NCI-H1436 treated with DMSO at 0.1 percent for 48 hours (cell line): ENCODE results near the gene KRT82.
"Not testable (repeated sequence)": the region's sequence is repeated elsewhere in the genome, so short reads cannot be mapped to it uniquely, and the experiment has no call there.

Source experiments
- DNase-seq: peaks from one replicate; lab custom pipeline; 2025; lab: John Stamatoyannopoulos, UW

Gene KRT82

GRCh38 chr12:52410589-52411248 lies 4.6 kb upstream of the KRT82 start:
- not testable (repeated sequence) for DNase-seq

- DNase-seq = no peak
Measured at GRCh38 chr12:52407918-52408317, 1.8 kb upstream of the KRT82 start.

DNA sequence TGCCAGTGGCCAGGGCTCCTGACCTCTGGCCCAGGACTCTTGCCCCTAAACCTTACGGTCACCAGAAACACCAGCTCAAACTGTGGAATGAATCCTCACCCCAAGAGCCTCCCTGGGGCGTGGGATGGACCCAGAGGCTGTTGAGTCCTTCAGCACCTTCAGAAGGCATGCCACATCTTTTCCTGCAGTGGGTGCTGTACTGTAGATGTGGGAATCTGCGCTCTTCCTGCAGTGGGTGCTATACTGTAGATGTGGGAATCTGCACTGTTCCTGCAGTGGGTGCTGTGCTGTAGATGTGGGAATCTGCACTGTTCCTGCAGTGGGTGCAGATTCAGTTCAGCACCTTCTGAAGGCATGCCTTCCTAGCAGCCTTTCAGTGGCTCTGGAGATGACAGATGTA lies 1.2 kb downstream of the KRT82 start:
- no peak for DNase-seq

DNA sequence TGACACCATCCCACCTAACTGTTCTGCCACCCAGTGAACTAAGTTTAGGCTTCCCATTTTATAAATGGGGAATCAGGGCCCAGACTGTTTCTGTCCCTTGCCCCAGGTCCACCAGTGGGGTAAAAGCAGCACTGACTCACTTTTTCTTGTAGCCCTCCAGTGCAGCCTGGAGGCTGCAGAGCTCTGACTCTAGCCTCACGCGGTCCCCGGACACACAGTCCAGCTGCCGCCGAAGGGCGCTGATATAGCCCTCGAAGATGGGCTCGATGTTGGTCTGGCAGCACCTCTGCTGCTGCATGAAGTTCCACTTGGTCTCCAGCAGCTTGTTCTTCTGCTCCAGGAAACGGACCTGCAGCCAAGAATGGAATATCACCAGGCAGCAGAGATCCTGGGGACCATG lies 2.6 kb downstream of the KRT82 start:
- no peak for DNase-seq

- DNase-seq = no peak
Measured at GRCh38 chr12:52402873-52403540, 3.1 kb downstream of the KRT82 start.

GRCh38 chr12:52402377-52402776 lies 3.8 kb downstream of the KRT82 start:
- no peak for DNase-seq

DNA sequence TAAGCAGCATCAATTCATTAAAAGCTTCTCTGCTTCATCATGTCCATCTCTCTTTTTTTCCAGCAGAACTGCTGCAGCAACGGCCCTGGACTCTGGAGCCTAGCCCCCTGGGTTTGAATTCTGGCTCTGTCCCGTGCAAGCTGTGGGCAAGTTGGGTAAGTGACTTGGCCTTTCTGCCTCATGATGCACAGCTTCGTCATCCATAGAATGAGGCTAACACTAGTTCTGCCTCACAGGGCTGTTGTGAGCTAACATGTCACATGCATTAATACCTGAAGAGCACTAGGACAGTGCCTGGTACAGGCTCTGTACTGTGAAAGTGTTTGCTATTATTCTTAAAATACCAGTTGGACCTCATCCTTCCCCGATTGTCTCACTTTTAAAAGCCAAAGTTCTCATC lies 4.2 kb downstream of the KRT82 start:
- no peak for DNase-seq

DNA sequence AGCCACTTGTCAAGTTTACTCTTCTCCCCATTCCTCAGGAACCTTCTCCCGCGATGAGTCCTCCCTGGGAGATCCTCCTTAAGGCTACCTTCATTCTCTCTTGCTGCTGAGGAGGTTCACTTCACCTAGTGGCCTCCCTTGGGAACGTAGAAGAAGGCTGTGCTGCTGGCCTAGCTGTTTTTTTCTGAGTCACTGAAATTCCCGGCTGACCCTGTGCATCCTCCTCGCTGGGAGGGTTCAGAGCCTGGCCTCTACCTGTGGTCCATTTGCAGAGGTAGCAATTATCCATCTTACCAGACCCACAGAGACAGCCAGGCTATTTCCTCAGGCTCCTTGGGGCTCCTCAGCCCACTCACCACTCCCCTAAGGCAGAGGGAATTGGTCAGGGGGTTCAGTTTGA lies 4.6 kb downstream of the KRT82 start:
- DNase-seq = no peak

GRCh38 chr12:52400906-52401305 lies 5.2 kb downstream of the KRT82 start:
- no peak for DNase-seq

- DNase-seq = no peak
Measured at GRCh38 chr12:52399756-52400155, 6.4 kb downstream of the KRT82 start.

- DNase-seq = no peak
Measured at GRCh38 chr12:52398176-52398575, 8.0 kb downstream of the KRT82 start.

DNA sequence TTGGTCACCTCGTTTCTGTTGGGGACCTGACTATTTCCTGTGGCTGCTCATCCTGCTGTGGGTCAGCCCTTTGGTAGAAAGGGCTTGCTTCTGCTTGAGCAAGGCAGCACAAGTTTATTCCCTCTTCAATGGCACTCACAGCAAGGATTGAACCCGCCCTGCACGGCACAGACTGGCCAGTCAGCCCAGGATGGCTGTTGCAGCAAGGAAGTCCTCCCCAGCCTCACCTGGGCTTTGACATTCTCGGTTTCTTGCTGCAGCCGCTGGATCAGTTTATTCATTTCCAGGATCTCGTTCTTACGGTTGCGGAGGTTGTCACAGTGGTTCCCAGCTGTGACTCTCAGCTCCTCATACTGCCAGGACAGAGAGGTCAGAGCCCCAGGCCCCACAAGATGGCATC lies 9.5 kb downstream of the KRT82 start:
- DNase-seq = no peak

DNA sequence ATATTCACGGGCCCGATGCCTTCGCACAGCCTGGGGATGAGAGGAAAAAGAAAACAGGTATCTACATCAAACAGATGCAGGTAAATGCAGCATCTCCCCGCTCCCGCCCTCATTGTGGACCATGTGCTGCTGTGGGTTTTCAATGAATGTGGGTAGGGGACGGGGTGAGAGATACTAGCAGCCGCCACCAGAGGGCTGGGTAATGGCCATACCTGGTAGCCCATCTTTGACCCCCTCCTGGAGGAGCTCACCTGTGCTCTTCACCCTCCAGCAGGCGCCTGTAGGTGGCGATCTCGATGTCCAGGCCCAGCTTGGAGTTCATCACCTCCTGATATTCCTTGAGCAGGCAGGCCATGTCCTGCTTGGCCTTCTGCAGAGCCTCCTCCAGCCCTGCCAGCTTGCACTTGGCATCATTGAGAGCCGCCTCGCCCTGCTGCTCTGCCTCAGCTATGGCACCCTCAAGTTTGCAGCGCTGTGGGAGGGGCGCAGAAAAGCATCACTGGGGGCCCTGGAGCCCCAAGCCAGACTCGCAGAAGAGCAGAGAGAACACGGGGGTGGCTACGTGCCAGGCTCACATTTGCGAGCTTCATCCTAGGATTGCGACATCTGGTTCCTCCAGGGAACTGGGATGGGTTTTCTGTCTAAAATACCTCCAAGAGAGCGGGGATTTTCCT lies 10.2 kb downstream of the KRT82 start:
- DNase-seq = no peak

GRCh38 chr12:52394836-52395405 lies 11.2 kb downstream of the KRT82 start:
- no peak for DNase-seq

- DNase-seq = no peak
Measured at GRCh38 chr12:52392465-52393007, 13.6 kb downstream of the KRT82 start.

DNA sequence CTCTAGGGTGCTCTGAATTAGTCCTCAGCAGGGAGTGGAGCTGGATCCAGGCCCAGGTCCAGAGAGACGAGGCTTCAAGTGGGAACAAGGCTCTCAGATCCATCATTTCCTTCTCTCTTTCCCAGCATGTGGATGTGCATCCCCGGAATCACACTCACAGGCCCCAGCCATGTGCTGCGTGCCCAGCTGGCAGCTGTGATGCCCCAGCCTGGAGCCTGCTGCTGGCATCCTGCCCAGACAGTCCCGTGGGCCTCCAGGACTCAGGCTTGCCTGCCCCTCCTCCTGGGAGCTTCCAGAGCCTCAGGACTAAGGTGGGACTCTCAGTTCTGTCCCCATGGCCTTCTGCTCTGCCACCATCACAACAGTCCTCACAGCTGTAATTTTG lies 14.5 kb downstream of the KRT82 start:
- DNase-seq = no peak

DNA sequence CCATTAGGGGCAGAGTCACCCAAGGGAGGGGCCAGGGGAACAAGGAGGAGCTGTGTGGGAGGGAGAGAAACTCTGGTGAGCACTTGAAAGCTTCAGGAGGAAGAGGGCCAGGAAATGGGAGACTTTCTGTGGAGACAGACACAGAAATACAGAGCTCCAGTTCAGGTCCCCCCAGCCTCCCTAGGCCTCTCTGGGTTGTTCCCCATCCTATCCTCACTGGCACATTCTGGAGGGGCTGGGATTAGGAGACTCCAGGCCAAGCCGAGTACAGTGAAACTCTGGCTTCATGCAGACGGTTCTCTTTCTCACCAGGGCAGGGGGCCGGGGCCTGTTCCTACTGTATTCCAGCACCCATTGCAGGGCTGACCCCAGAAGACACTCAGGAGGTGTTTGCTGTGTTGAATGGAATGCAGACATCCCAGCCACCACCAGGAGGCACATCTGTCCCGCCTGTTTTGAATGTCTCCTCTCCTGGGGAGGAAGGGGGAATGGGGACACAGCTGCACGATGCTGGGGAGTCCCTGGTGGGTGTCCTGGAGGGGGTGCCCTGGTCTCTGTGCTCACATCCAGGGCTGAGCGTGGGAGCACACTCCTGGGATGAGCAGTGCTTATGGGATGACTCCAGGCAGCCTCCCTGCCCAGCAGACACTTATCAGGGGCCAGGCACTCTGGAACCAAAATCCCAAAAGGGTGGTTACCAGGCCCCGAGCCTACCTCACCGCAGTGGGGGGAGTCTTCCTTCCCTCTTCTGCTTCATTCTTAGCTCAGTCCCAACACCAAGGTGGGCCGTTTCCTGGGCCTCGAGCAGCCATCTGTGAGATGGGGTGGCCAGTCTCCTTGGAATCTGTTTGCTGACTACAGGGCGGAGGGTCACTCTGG lies 15.2 kb downstream of the KRT82 start:
- DNase-seq = no peak

DNA sequence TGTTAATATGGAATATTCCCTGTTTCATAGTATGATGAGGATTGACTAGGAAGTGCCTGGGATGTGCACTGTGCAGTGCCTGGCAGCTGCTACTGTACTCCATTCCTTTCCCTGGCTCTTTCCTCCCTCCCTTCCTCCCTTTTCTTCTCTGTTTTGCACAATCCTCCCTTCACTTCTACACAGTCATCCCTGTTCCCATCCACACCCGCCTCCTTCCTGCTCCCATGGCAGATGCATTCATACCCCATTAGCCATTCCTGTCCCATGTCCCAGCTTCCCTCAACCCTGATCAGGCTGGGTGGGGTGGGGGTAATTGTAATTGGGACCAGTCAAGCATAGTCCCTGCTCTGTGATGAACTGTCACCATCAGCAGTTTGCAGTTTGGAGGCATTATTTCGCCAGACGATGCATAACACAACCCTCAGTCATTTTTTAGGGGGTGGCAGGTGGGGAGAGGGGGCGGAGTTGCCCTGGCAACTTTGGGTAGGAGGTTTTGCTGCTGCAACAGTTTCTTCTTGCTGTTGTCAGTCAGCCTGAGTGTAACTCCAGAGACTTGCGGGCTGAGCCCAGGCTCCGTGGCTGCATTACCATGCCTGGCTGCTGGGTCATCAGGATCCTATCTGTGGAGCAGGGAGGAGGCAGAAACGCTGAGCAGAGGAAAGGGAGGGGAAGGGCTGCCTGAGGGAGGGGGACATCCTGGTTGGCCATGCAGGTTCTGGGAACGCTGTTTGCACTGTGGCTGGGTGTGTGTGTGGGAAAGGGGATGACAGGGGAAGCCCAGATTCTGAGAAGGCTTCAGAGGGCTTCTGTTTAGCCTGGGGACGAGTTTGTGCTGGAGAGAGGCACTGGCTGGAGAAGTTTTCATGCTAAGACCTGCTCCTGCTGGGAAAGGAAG lies 16.6 kb downstream of the KRT82 start:
- DNase-seq = no peak

- DNase-seq = no peak
Measured at GRCh38 chr12:52387859-52388258, 18.3 kb downstream of the KRT82 start.

DNA sequence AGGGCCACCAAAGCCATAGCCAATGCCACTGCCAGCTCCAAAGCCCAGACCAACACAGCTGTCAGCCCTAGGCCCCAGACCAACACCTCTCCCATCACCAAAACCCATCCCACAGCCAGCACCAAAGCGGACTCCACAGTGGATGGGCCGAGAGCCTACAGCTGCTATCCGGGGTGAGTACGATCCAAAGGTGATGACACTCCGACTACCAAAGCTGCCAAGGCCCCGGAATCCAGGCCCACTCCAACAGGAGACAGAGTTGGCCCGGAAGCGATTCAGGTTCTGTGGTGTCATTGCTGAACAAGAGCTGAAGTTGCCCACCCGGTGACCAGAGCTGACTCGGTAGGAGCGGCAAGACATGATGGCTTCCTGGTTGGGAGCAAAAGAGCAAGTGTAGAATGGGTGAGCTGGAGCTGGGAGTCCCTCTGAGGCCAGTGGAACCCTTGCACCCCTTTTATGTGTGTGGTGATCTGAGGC lies 20.9 kb downstream of the KRT82 start, which contains the start of gene KRT84:
TSS of gene KRT84 (minus strand) at position 427 of the 477 bp plus-strand sequence. CDS start at position 360, 67 bp downstream.
- no peak for DNase-seq
